HepG2 (cell line): ENCODE measurements around the gene DPF1. TPM values are rescaled to one million over a fixed set of nuclear protein-coding genes. Genes with fewer than 3 reads are reported as not detected.

Experiments
- ATAC-seq: fragments of 200-7000 bp; cut with Tn5 transposase; 3 replicates; pipeline ENCODE4 v1.9.1; 2020; ENCODE audit warnings: mild to moderate bottlenecking, moderate library complexity
- BruUV-seq: library from RNA; stranded (reverse); fragments of 400-500 nt; replicated peaks from 2 replicates; lab custom pipeline; 2021; lab: Mats Ljungman, UMichigan
- CTCF ChIA-PET: fragments of 300-600 bp; formaldehyde crosslinking; extraction: SDS; loops from one replicate; lab custom pipeline; 2021; ENCODE audit warnings: low total read pairs, inconsistent platforms, low intra/inter-chr PET ratio; lab: Yijun Ruan, JAX
- POLR2A ChIA-PET: fragments of 350-600 bp; sonication (Branson Sonifier 250); formaldehyde crosslinking; loops from one replicate; lab custom pipeline; 2020; ENCODE audit warnings: antibody characterized with exemption, inconsistent platforms; lab: Yijun Ruan, JAX
- DNase-seq: peaks from one replicate; pipeline ENCODE4 v3.0.0-alpha.2; 2015; ENCODE audit warnings: low spot score
- FAIRE-seq: peaks from 3 replicates; lab custom pipeline; 2011; peaks lifted over from hg19 to GRCh38; lab: Jason Lieb, UNC
- H2AFZ ChIP-seq: one replicate; pipeline ENCODE4 v1.6.1; 2011; ENCODE audit warnings: low read length, inconsistent platforms
- H3K27ac ChIP-seq: fragments of 300-600 bp; 3 replicates; pipeline ENCODE4 v1.8.0; 2011; ENCODE audit warnings: mixed run types, mild to moderate bottlenecking, mixed read lengths, low read length, inconsistent platforms; ENCODE audit not compliant: insufficient read depth; ENCODE audit errors: extremely low read length
- H3K27me3 ChIP-seq, 2 experiments: fragments of 200-600 bp in 1 of 2; 2 replicates in 1 of 2; 3 replicates in 1 of 2; pipeline versions ENCODE4 v1.6.0 to v1.8.0; 2011; ENCODE audit warnings: low read length in 2 of 2, mild to moderate bottlenecking in 2 of 2, moderate library complexity in 2 of 2, inconsistent platforms in 1 of 2; ENCODE audit not compliant: insufficient read depth in 2 of 2, control insufficient read depth in 1 of 2
- H3K36me3 ChIP-seq, 2 experiments: fragments of 200-600 bp in 1 of 2; replicated peaks in 1 of 2; 2 replicates in 1 of 2; 3 replicates in 1 of 2; pipeline versions ENCODE4 v1.5.1 to v1.8.0; 2011; ENCODE audit warnings: low read length in 2 of 2, inconsistent platforms in 1 of 2; ENCODE audit not compliant: insufficient read depth in 2 of 2, control insufficient read depth in 1 of 2
- H3K4me1 ChIP-seq: 2 replicates; pipeline ENCODE4 v1.5.1; 2012; ENCODE audit warnings: low read length, inconsistent platforms; ENCODE audit not compliant: insufficient read depth
- H3K4me2 ChIP-seq: 2 replicates; pipeline ENCODE4 v1.6.0; 2011; ENCODE audit warnings: low read depth, low read length, inconsistent platforms
- H3K4me3 ChIP-seq, 3 experiments: fragments of 200-600 bp in 1 of 3; sonication (generic), shearing (Covaris generic) in 1 of 3; replicated peaks in 1 of 3; 2 replicates each; pipeline ENCODE4 v1.5.1; 2011 to 2016; ENCODE audit warnings: low read length in 3 of 3, inconsistent platforms in 2 of 3, low read depth in 2 of 3, mild to moderate bottlenecking in 2 of 3, control low read depth in 1 of 3, mixed read lengths in 1 of 3; ENCODE audit not compliant: insufficient read depth in 1 of 3
- H3K79me2 ChIP-seq: one replicate; pipeline ENCODE4 v1.6.1; 2011; ENCODE audit warnings: low read length, inconsistent platforms; ENCODE audit not compliant: insufficient read depth
- H3K9ac ChIP-seq: 2 replicates; pipeline ENCODE4 v1.6.0; 2011; ENCODE audit warnings: mild to moderate bottlenecking, low read depth, low read length, inconsistent platforms; ENCODE audit not compliant: insufficient read depth
- H3K9me3 ChIP-seq: 2 replicates; pipeline ENCODE4 v1.5.1; 2012; ENCODE audit warnings: mild to moderate bottlenecking, low read length
- H4K20me1 ChIP-seq: 2 replicates; pipeline ENCODE4 v1.6.0; 2011; ENCODE audit warnings: inconsistent platforms, mild to moderate bottlenecking, low read length, moderate library complexity; ENCODE audit not compliant: insufficient read depth
- HNRNPH1 ChIP-seq: fragments of 200-400 bp; formaldehyde crosslinking; optimal IDR thresholded peaks from 2 replicates; pipeline ENCODE3; 2017; ENCODE audit warnings: mild to moderate bottlenecking, low read depth, low read length
- PCBP1 ChIP-seq: fragments of 200-400 bp; formaldehyde crosslinking; IDR thresholded peaks from 2 replicates; pipeline ENCODE4 v1.6.1; 2017; ENCODE audit warnings: mild to moderate bottlenecking, low read depth, low read length, borderline replicate concordance
- PRDM10 ChIP-seq: sonication (generic); formaldehyde crosslinking; IDR thresholded peaks from 2 replicates; pipeline ENCODE4 v1.4.0; 2020; ENCODE audit warnings: low read depth, missing genetic modification reagents
- ZBTB3 ChIP-seq: sonication (generic); formaldehyde crosslinking; IDR thresholded peaks from 2 replicates; pipeline ENCODE4 v1.4.0; 2020; ENCODE audit warnings: low read depth, mild to moderate bottlenecking, moderate library complexity, missing genetic modification reagents, borderline replicate concordance
- ZNF782 ChIP-seq: sonication (generic); formaldehyde crosslinking; IDR thresholded peaks from 2 replicates; pipeline ENCODE4 v1.4.0; 2020; ENCODE audit warnings: missing genetic modification reagents, mild to moderate bottlenecking, borderline replicate concordance
- WGBS: methylation state at CpG from one replicate; pipeline ENCODE4 v1.1.6; 2017; ENCODE audit warnings: low lambda C conversion rate; 5-methylcytosine and 5-hydroxymethylcytosine counted together
- in situ Hi-C: cut with HindIII; loops from 2 replicates; pipeline ENCODE4 v1.10.0; 2017; ENCODE audit warnings: low pct_unique_long_range_greater_than_20kb; ENCODE audit not compliant: extremely low pct_ligation_motif_present
- intact Hi-C: fragments of 100-400 bp; cut with micrococcal nuclease; formaldehyde crosslinking; loops from one replicate; pipeline ENCODE4 v1.10.0; 2022; ENCODE audit not compliant: unreplicated experiment
- polyA plus RNA-seq, 8 experiments: library from polyadenylated mRNA; depleted of rRNA in 3 of 8; stranded (reverse) in 7 of 8; unstranded in 1 of 8; fragments of >200 nt; fragmentation: Illumina TruSeq in 4 of 8; extraction: Trizol in 4 of 8; gene quantifications; 2 replicates each; pipeline versions ENCODE4 v1.2.1 to v1.2.3, GENCODE V29; 2011 to 2016; ENCODE audit warnings: low read depth in 4 of 8, missing spikeins in 1 of 8, mixed read lengths in 1 of 8; ENCODE audit not compliant: insufficient read depth in 1 of 8
- total RNA-seq, 5 experiments: library from RNA; depleted of rRNA; stranded (reverse); fragments of >200 nt; fragmentation: Illumina TruSeq; extraction: Trizol; gene quantifications; 2 replicates each; pipeline ENCODE4 v1.2.3, GENCODE V29; 2016; ENCODE audit warnings: low read depth in 1 of 5

Gene DPF1
- total and polyA plus RNA-seq, 2 of the 13 experiments (the other 11 are each of a cell fraction or from before 2014, with no cell fraction given), result 1.0 to 3.2 TPM

- intact Hi-C loops (no loop called here), in situ Hi-C loops (no loop called here)
- no peak overlapping the region for H3K9ac ChIP-seq
- no peak overlapping the region for H3K27ac ChIP-seq
- no peaks in the 10 kb centered on the region for H4K20me1 ChIP-seq
- no peak for DNase-seq
- BruUV-seq, result no TSS peak
- TF ChIP-seq ZBTB3 (CRISPR knock-in tag) (no peak), PRDM10 (CRISPR knock-in tag) (no peak), HNRNPH1 (no peak), PCBP1 (no peak), ZNF782 (no peak)
- FAIRE-seq, result no peak
- peaks cover 9% of the 10 kb centered on the region for H3K4me1 ChIP-seq
- H3K4me2 ChIP-seq, result no peak overlapping the region
- CTCF ChIA-PET, result no interaction called here
- no peaks in the 10 kb centered on the region for H3K27me3 ChIP-seq
- no peak overlapping the region for H2AFZ ChIP-seq
- POLR2A ChIA-PET, result no interaction called here
- no peak for ATAC-seq
- H3K36me3 ChIP-seq, result no peaks in the 10 kb centered on the region
- H3K9me3 ChIP-seq, result no peaks in the 10 kb centered on the region
- no peak overlapping the region for H3K4me3 ChIP-seq
- no peaks in the 10 kb centered on the region for H3K79me2 ChIP-seq
- WGBS, result 95% methylated on average over 10 of the region's 10 CpGs
Observed at GRCh38 chr19:38219221-38219620, 4.8 kb downstream of the DPF1 start.
